ENCODE measurements around the gene GFY.

- TF ChIP-seq, protein P1, sequence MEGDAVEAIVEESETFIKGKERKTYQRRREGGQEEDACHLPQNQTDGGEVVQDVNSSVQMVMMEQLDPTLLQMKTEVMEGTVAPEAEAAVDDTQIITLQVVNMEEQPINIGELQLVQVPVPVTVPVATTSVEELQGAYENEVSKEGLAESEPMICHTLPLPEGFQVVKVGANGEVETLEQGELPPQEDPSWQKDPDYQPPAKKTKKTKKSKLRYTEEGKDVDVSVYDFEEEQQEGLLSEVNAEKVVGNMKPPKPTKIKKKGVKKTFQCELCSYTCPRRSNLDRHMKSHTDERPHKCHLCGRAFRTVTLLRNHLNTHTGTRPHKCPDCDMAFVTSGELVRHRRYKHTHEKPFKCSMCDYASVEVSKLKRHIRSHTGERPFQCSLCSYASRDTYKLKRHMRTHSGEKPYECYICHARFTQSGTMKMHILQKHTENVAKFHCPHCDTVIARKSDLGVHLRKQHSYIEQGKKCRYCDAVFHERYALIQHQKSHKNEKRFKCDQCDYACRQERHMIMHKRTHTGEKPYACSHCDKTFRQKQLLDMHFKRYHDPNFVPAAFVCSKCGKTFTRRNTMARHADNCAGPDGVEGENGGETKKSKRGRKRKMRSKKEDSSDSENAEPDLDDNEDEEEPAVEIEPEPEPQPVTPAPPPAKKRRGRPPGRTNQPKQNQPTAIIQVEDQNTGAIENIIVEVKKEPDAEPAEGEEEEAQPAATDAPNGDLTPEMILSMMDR (IDR thresholded peaks at IDR 0.05) = no peak
- TF ChIP-seq POLR2A (IDR thresholded peaks at IDR 0.05) = no peak
- no peak for TF ChIP-seq POLR2AphosphoS5 (IDR thresholded peaks at IDR 0.05)
- TF ChIP-seq EP300 (IDR thresholded peaks at IDR 0.05; ENCODE audit: low read depth) = no peak
Measured at GRCh38 chr19:49441210-49441959, 16.2 kb downstream of the GFY start, which contains the start of gene SLC17A7.
